Transverse colon (tissue), 4 donors: ENCODE measurements around the gene ATP1B4.
A peak's percentile ranks its signal among the peaks of the same experiment; 100 is the strongest.

Source experiments
- CTCF ChIP-seq, 5 experiments: fragments of 200-600 bp in 3 of 5; fragments of 450-650 bp in 2 of 5; sonication (generic) in 3 of 5; IDR thresholded peaks; 1 replicate in 2 of 5; 2 replicates in 3 of 5; pipeline ENCODE4 v1.5.1; 2016 to 2017; ENCODE audit warnings: antibody characterized with exemption in 5 of 5, inconsistent platforms in 3 of 5, mild to moderate bottlenecking in 2 of 5, moderate library complexity in 1 of 5
- POLR2AphosphoS5 ChIP-seq, 3 donors: sonication (generic); formaldehyde crosslinking; IDR thresholded peaks; one replicate each; pipeline ENCODE4 v1.6.1; 2016; ENCODE audit warnings: antibody characterized with exemption in 3 of 3

GRCh38 chrX:120365320-120365719 is 3.4 kb downstream of the ATP1B4 start:
- TF ChIP-seq POLR2AphosphoS5 (IDR thresholded peaks at IDR 0.05) (no peak), CTCF (IDR thresholded peaks at IDR 0.05) (peak in 4 of 5 experiments; percentile 10 to 33 (median 22))
